PC-3 (cell line): ENCODE data around the gene EPB41L2. TPM values are rescaled to one million over a fixed set of nuclear protein-coding genes. Genes with fewer than 3 reads are reported as not detected.

Experiments used
- ATAC-seq: fragments of 200-7000 bp; cut with Tn5 transposase; 2 replicates; pipeline ENCODE4 v1.9.1; 2020; ENCODE audit warnings: mild to moderate bottlenecking, moderate library complexity
- BruUV-seq: library from RNA; stranded (reverse); fragments of 400-500 nt; replicated peaks from 2 replicates; lab custom pipeline; 2021; lab: Mats Ljungman, UMichigan
- CTCF ChIA-PET: fragments of 300-600 bp; sonication (Branson Sonifier 250); formaldehyde crosslinking; loops from one replicate; lab custom pipeline; 2022; ENCODE audit warnings: antibody characterized with exemption; lab: Charles Lee
- POLR2A ChIA-PET: fragments of 300-600 bp; sonication (Branson Sonifier 250); formaldehyde crosslinking; loops from one replicate; lab custom pipeline; 2022; ENCODE audit warnings: antibody characterized with exemption; ENCODE audit not compliant: unreplicated experiment; lab: Charles Lee
- DNase-seq: peaks from one replicate; pipeline ENCODE4 v3.0.0-alpha.2; 2015
- H2AFZ ChIP-seq: fragments of 300-600 bp; sonication (generic); 2 replicates; pipeline ENCODE4 v1.6.0; 2016; ENCODE audit warnings: antibody characterized with exemption, low read length
- H3F3A ChIP-seq: fragments of 300-600 bp; sonication (generic); one replicate; pipeline ENCODE4 v1.6.0; 2017; ENCODE audit warnings: antibody characterized with exemption, low read length, control low read depth, mild to moderate bottlenecking; ENCODE audit not compliant: unreplicated experiment
- H3K27ac ChIP-seq: fragments of 300-600 bp; sonication (generic); 2 replicates; pipeline ENCODE4 v1.5.1; 2016; ENCODE audit warnings: mild to moderate bottlenecking, low read length
- H3K27me3 ChIP-seq: fragments of 300-600 bp; sonication (generic); 2 replicates; pipeline ENCODE4 v1.6.1; 2016; ENCODE audit warnings: low read length, mixed read lengths
- H3K36me3 ChIP-seq: fragments of 300-600 bp; sonication (generic); 2 replicates; pipeline ENCODE4 v1.6.1; 2016; ENCODE audit warnings: low read depth, mixed run types, low read length, mixed read lengths
- H3K4me1 ChIP-seq: fragments of 300-600 bp; sonication (generic); 2 replicates; pipeline ENCODE4 v1.5.1; 2016; ENCODE audit warnings: low read length; ENCODE audit not compliant: insufficient read depth
- H3K4me2 ChIP-seq: fragments of 300-600 bp; sonication (generic); 2 replicates; pipeline ENCODE4 v1.6.0; 2016; ENCODE audit warnings: low read length
- H3K4me3 ChIP-seq: fragments of 300-600 bp; sonication (generic); 2 replicates; pipeline ENCODE4 v1.5.1; 2016; ENCODE audit warnings: mild to moderate bottlenecking, low read length, mixed read lengths
- H3K79me2 ChIP-seq: fragments of 300-600 bp; sonication (generic); 2 replicates; pipeline ENCODE4 v1.6.1; 2017; ENCODE audit warnings: low read length, mixed read lengths
- H3K9ac ChIP-seq: fragments of 300-600 bp; sonication (generic); 2 replicates; pipeline ENCODE4 v1.6.0; 2016; ENCODE audit warnings: mild to moderate bottlenecking, low read length
- H3K9me2 ChIP-seq: fragments of 300-600 bp; sonication (generic); replicated peaks from 2 replicates; pipeline ENCODE4 v1.6.1; 2016; ENCODE audit warnings: mixed run types, low read length, mixed read lengths
- H3K9me3 ChIP-seq: fragments of 300-600 bp; sonication (generic); 2 replicates; pipeline ENCODE4 v1.6.1; 2016; ENCODE audit warnings: low read length, mixed read lengths
- H4K20me1 ChIP-seq: fragments of 300-600 bp; sonication (generic); 2 replicates; pipeline ENCODE4 v1.6.1; 2016; ENCODE audit warnings: low read length, mixed read lengths
- CTCF ChIP-seq: fragments of 300-600 bp; sonication (generic); conservative IDR thresholded peaks from 2 replicates; pipeline ENCODE4 v1.5.1; 2017; ENCODE audit warnings: antibody characterized with exemption, low read depth, mild to moderate bottlenecking, low read length
- EZH2 ChIP-seq: fragments of 300-600 bp; sonication (generic); IDR thresholded peaks from one replicate; pipeline ENCODE4 v1.6.1; 2017; ENCODE audit warnings: antibody characterized with exemption, mild to moderate bottlenecking, low read length; ENCODE audit not compliant: unreplicated experiment
- EZH2phosphoT487 ChIP-seq: fragments of 300-600 bp; sonication (generic); IDR thresholded peaks from 2 replicates; pipeline ENCODE4 v1.6.1; 2018; ENCODE audit warnings: mild to moderate bottlenecking, antibody characterized with exemption, low read length, borderline replicate concordance
- intact Hi-C: fragments of 100-400 bp; cut with micrococcal nuclease; formaldehyde crosslinking; loops from 2 replicates; pipeline ENCODE4 v1.9.0; 2023
- total RNA-seq: library from RNA; depleted of rRNA; stranded (reverse); fragments of >200 nt; gene quantifications from 2 replicates; pipeline ENCODE4 v1.2.3, GENCODE V29; 2014

Gene EPB41L2
- total RNA-seq, 1 experiment from 2014 or later: 26.9 TPM

GRCh38 chr6:130903602-130904001, 159.4 kb downstream of the EPB41L2 start:
- Histone ChIP-seq H3K9me3 (no peaks in the 10 kb centered on the region), H3K4me3 (no peak overlapping the region), H3K9me2 (no peaks in the 10 kb centered on the region), H3F3A (no peaks in the 10 kb centered on the region), H3K4me1 (peaks cover 6% of the 10 kb centered on the region), H3K9ac (no peak overlapping the region), H4K20me1 (no peaks in the 10 kb centered on the region), H3K27ac (no peak overlapping the region), H3K79me2 (no peaks in the 10 kb centered on the region), H3K4me2 (no peak overlapping the region), H2AFZ (no peak overlapping the region), H3K36me3 (no peaks in the 10 kb centered on the region), H3K27me3 (no peaks in the 10 kb centered on the region)
- CTCF ChIA-PET: no interaction called here
- POLR2A ChIA-PET: no interaction called here
- ATAC-seq (no peak), DNase-seq (no peak)
- intact Hi-C loops: no loop called here
- no TSS peak for BruUV-seq
- TF ChIP-seq CTCF: no peak
- no peak for TF ChIP-seq EZH2phosphoT487
- no peak for TF ChIP-seq EZH2

GRCh38 chr6:130903007-130903406, 160.0 kb downstream of the EPB41L2 start:
- H3K36me3 ChIP-seq: no peaks in the 10 kb centered on the region

More at GRCh38 chr6:130903007-130903406, 160.0 kb downstream of the EPB41L2 start:
- Histone ChIP-seq H3K4me3 (no peak overlapping the region), H2AFZ (no peak overlapping the region), H3K9me2 (no peaks in the 10 kb centered on the region), H3K27ac (no peak overlapping the region), H3K27me3 (no peaks in the 10 kb centered on the region), H3K9ac (no peak overlapping the region), H3K79me2 (no peaks in the 10 kb centered on the region), H3K4me1 (peaks cover 6% of the 10 kb centered on the region), H3K4me2 (no peak overlapping the region), H4K20me1 (no peaks in the 10 kb centered on the region), H3K9me3 (no peaks in the 10 kb centered on the region), H3F3A (no peaks in the 10 kb centered on the region)
- intact Hi-C loops: no loop called here
- no peak for ATAC-seq
- TF ChIP-seq EZH2 (no peak), CTCF (no peak), EZH2phosphoT487 (no peak)
- no peak for DNase-seq
- no TSS peak for BruUV-seq
- CTCF ChIA-PET: no interaction called here
- POLR2A ChIA-PET: no interaction called here
